H1 (cell line): Measurements from ENCODE around the gene CHN2. TPM values are rescaled to one million over a fixed set of nuclear protein-coding genes. Genes with fewer than 3 reads are reported as not detected.

Experiments
- CTCF ChIA-PET: fragments of 300-600 bp; sonication (Branson Sonifier 250); formaldehyde crosslinking; loops from one replicate; lab custom pipeline; 2021; ENCODE audit not compliant: partially characterized antibody; lab: Charles Lee
- POLR2A ChIA-PET: fragments of 300-600 bp; sonication (Branson Sonifier 250); formaldehyde crosslinking; loops from one replicate; lab custom pipeline; 2021; ENCODE audit warnings: inconsistent platforms; ENCODE audit not compliant: partially characterized antibody; lab: Charles Lee
- DNase-seq, 2 experiments: peaks; one replicate each; pipeline versions ENCODE4 v3.0.0 to v3.0.0-alpha.2; 2010 to 2022; ENCODE audit warnings: low spot score in 2 of 2, low read depth in 1 of 2, mixed read lengths in 1 of 2
- FAIRE-seq: peaks from 2 replicates; lab custom pipeline; 2011; peaks lifted over from hg19 to GRCh38; lab: Jason Lieb, UNC
- H2AFZ ChIP-seq: 2 replicates; pipeline ENCODE4 v1.8.1; 2012; ENCODE audit warnings: low read length, inconsistent platforms
- H2AK5ac ChIP-seq: 2 replicates; pipeline ENCODE4 v1.6.1; 2013; ENCODE audit warnings: low read depth, low read length
- H2BK120ac ChIP-seq: replicated peaks from 2 replicates; pipeline ENCODE3; 2013; ENCODE audit warnings: low read depth, low read length, inconsistent platforms
- H2BK12ac ChIP-seq: 2 replicates; pipeline ENCODE4 v1.6.1; 2013; ENCODE audit warnings: low read depth, low read length
- H2BK15ac ChIP-seq: 2 replicates; pipeline ENCODE4 v1.6.1; 2013; ENCODE audit warnings: low read length
- H2BK20ac ChIP-seq: 2 replicates; pipeline ENCODE4 v1.6.1; 2013; ENCODE audit warnings: low read length
- H2BK5ac ChIP-seq: 2 replicates; pipeline ENCODE4 v1.6.1; 2013; ENCODE audit warnings: low read depth, low read length
- H3K14ac ChIP-seq: 2 replicates; pipeline ENCODE4 v1.6.1; 2013; ENCODE audit warnings: inconsistent platforms; ENCODE audit not compliant: insufficient read length
- H3K18ac ChIP-seq: 2 replicates; pipeline ENCODE4 v1.6.1; 2013; ENCODE audit warnings: low read length; ENCODE audit errors: extremely low read depth
- H3K23ac ChIP-seq: 2 replicates; pipeline ENCODE4 v1.6.1; 2013; ENCODE audit warnings: inconsistent platforms; ENCODE audit not compliant: insufficient read length
- H3K23me2 ChIP-seq: 2 replicates; pipeline ENCODE4 v1.6.1; 2013; ENCODE audit warnings: low read depth, low read length
- H3K27ac ChIP-seq: 2 replicates; pipeline ENCODE4 v1.6.1; 2011; ENCODE audit warnings: low read depth, low read length, inconsistent platforms
- H3K27me3 ChIP-seq, 4 experiments: replicated peaks in 1 of 4; 1 replicate in 1 of 4; 2 replicates in 3 of 4; pipeline versions ENCODE4 v1.6.1 to v1.8.1; 2011 to 2013; ENCODE audit warnings: low read length in 3 of 4, mild to moderate bottlenecking in 3 of 4, inconsistent platforms in 2 of 4, mixed read lengths in 2 of 4, moderate library complexity in 1 of 4; ENCODE audit not compliant: control insufficient read depth in 3 of 4, insufficient read depth in 3 of 4; ENCODE audit errors: extremely low read depth in 1 of 4
- H3K36me3 ChIP-seq, 4 experiments: 2 replicates each; pipeline versions ENCODE4 v1.6.1 to v1.8.1; 2011 to 2013; ENCODE audit warnings: mild to moderate bottlenecking in 4 of 4, low read length in 3 of 4, moderate library complexity in 2 of 4, control low read depth in 1 of 4, inconsistent platforms in 1 of 4; ENCODE audit not compliant: insufficient read depth in 4 of 4, control insufficient read depth in 2 of 4
- H3K4ac ChIP-seq: replicated peaks from 2 replicates; pipeline ENCODE3; 2013; ENCODE audit warnings: low read length, low read depth, mixed read lengths, inconsistent platforms; ENCODE audit not compliant: insufficient read length
- H3K4me1 ChIP-seq, 4 experiments: replicated peaks in 1 of 4; 1 replicate in 1 of 4; 2 replicates in 3 of 4; pipeline versions ENCODE4 v1.6.1 to v1.8.1; 2011 to 2013; ENCODE audit warnings: low read length in 3 of 4, inconsistent platforms in 2 of 4, mixed read lengths in 1 of 4; ENCODE audit not compliant: insufficient read depth in 4 of 4, control insufficient read depth in 3 of 4
- H3K4me2 ChIP-seq, 2 experiments: 2 replicates each; pipeline versions ENCODE4 v1.6.1 to v1.8.1; 2011 to 2013; ENCODE audit warnings: low read depth in 2 of 2, low read length in 2 of 2, control low read depth in 1 of 2, inconsistent platforms in 1 of 2, mild to moderate bottlenecking in 1 of 2; ENCODE audit not compliant: insufficient read depth in 1 of 2
- H3K4me3 ChIP-seq, 4 experiments: fragments of 200-600, 300-600 bp in 1 of 4; sonication (generic), shearing (Covaris generic), sonication (Bioruptor Twin) in 1 of 4; 2 replicates each; pipeline versions ENCODE4 v1.5.1 to v1.8.1; 2011 to 2016; ENCODE audit warnings: low read length in 4 of 4, low read depth in 3 of 4, control low read depth in 2 of 4, inconsistent platforms in 2 of 4, mild to moderate bottlenecking in 2 of 4, mixed read lengths in 1 of 4, moderate library complexity in 1 of 4; ENCODE audit not compliant: insufficient read depth in 2 of 4; ENCODE audit errors: extremely low read depth in 1 of 4
- H3K56ac ChIP-seq: replicated peaks from 2 replicates; pipeline ENCODE3; 2013; ENCODE audit warnings: low read depth, mild to moderate bottlenecking, mixed read lengths, low read length, inconsistent platforms; ENCODE audit not compliant: insufficient read length
- H3K79me1 ChIP-seq: 2 replicates; pipeline ENCODE4 v1.6.1; 2013; ENCODE audit warnings: low read depth, low read length, control low read depth
- H3K79me2 ChIP-seq, 2 experiments: 2 replicates each; pipeline versions ENCODE4 v1.6.1 to v1.8.1; 2012 to 2013; ENCODE audit warnings: low read length in 2 of 2, mild to moderate bottlenecking in 2 of 2, inconsistent platforms in 1 of 2; ENCODE audit not compliant: insufficient read depth in 2 of 2, control insufficient read depth in 1 of 2
- H3K9ac ChIP-seq, 4 experiments: replicated peaks in 1 of 4; 1 replicate in 1 of 4; 2 replicates in 3 of 4; pipeline versions ENCODE4 v1.6.1 to v1.8.1; 2011 to 2013; ENCODE audit warnings: low read depth in 3 of 4, low read length in 3 of 4, control low read depth in 2 of 4, mild to moderate bottlenecking in 2 of 4, moderate library complexity in 2 of 4, inconsistent platforms in 1 of 4; ENCODE audit errors: extremely low read depth in 1 of 4
- H3K9me3 ChIP-seq, 2 experiments: 2 replicates each; pipeline versions ENCODE4 v1.6.1 to v1.8.1; 2012 to 2013; ENCODE audit warnings: mild to moderate bottlenecking in 2 of 2, moderate library complexity in 2 of 2, control low read depth in 1 of 2, inconsistent platforms in 1 of 2, low read depth in 1 of 2, low read length in 1 of 2, mixed read lengths in 1 of 2; ENCODE audit not compliant: insufficient read depth in 2 of 2
- H4K20me1 ChIP-seq, 2 experiments: replicated peaks in 1 of 2; 2 replicates each; pipeline versions ENCODE3 to v1.8.1; 2011 to 2013; ENCODE audit warnings: inconsistent platforms in 2 of 2, low read length in 2 of 2, mild to moderate bottlenecking in 1 of 2; ENCODE audit not compliant: insufficient read depth in 2 of 2, control insufficient read depth in 1 of 2
- H4K5ac ChIP-seq: 2 replicates; pipeline ENCODE4 v1.6.1; 2013; ENCODE audit warnings: low read length, low read depth, mixed read lengths, inconsistent platforms; ENCODE audit not compliant: insufficient read length
- H4K8ac ChIP-seq: 2 replicates; pipeline ENCODE4 v1.8.0; 2013; ENCODE audit warnings: mild to moderate bottlenecking, moderate library complexity, low read length, inconsistent platforms; ENCODE audit not compliant: insufficient read depth; ENCODE audit errors: extremely low read depth
- H4K91ac ChIP-seq: replicated peaks from 2 replicates; pipeline ENCODE3; 2013; ENCODE audit warnings: low read length, mixed read lengths, inconsistent platforms; ENCODE audit not compliant: insufficient read length
- CEBPB ChIP-seq: IDR thresholded peaks from 2 replicates; pipeline ENCODE4 v1.6.1; 2012; ENCODE audit warnings: low read depth, low read length
- RAD21 ChIP-seq, 2 experiments: IDR thresholded peaks in 1 of 2; conservative IDR thresholded peaks in 1 of 2; 2 replicates each; pipeline ENCODE4 v1.6.1; 2011; ENCODE audit warnings: low read depth in 2 of 2, low read length in 2 of 2, improper control_type of control experiment in 1 of 2, inconsistent platforms in 1 of 2, mild to moderate bottlenecking in 1 of 2, moderate library complexity in 1 of 2
- SIX5 ChIP-seq: IDR thresholded peaks from 2 replicates; pipeline ENCODE4 v1.6.1; 2011; ENCODE audit warnings: mild to moderate bottlenecking, low read depth, low read length
- SP1 ChIP-seq: IDR thresholded peaks from 2 replicates; pipeline ENCODE4 v1.6.1; 2011; ENCODE audit warnings: low read depth, low read length
- SP4 ChIP-seq: IDR thresholded peaks from 2 replicates; pipeline ENCODE4 v1.6.1; 2012; ENCODE audit warnings: low read length, inconsistent platforms
- TCF12 ChIP-seq: IDR thresholded peaks from 2 replicates; pipeline ENCODE4 v1.6.1; 2011; ENCODE audit warnings: low read depth, mild to moderate bottlenecking, low read length
- TEAD4 ChIP-seq: IDR thresholded peaks from 2 replicates; pipeline ENCODE4 v1.6.1; 2012; ENCODE audit warnings: low read depth, low read length, inconsistent platforms, mixed read lengths
- WGBS, 2 experiments: shearing (Covaris generic) in 1 of 2; methylation state at CpG; one replicate each; pipeline versions ENCODE4 v1.1.6 to v1.1.7; 2013 to 2015; ENCODE audit warnings: low lambda C conversion rate in 2 of 2, mixed read lengths in 2 of 2, inconsistent platforms in 1 of 2, low coverage in 1 of 2, missing lambda C conversion rate in 1 of 2; ENCODE audit not compliant: insufficient replicate concordance in 2 of 2, insufficient coverage in 1 of 2, insufficient read length in 1 of 2; ENCODE audit errors: extremely low coverage in 1 of 2, missing lambda C conversion rate in 1 of 2; 5-methylcytosine and 5-hydroxymethylcytosine counted together
- polyA plus RNA-seq, 7 experiments: library from polyadenylated mRNA; depleted of rRNA in 3 of 7; stranded (reverse) in 5 of 7; unstranded in 2 of 7; fragments of >200 nt in 5 of 7; fragments of 200-250 nt in 2 of 7; gene quantifications; 1 replicate in 5 of 7; 2 replicates in 1 of 7; 4 replicates in 1 of 7; pipeline versions ENCODE4 v1.2.1 to v1.2.3, GENCODE V29; 2011 to 2013; ENCODE audit warnings: missing spikeins in 2 of 7, mixed read lengths in 2 of 7
- total RNA-seq: library from RNA; stranded (reverse); fragmentation: NEBNext Ultra II Directional; extraction: Animal tissue kit (Norgen Biotek cat#: 25700); gene quantifications from 2 replicates; pipeline ENCODE4 v1.2.1, GENCODE V29; 2021
- TF ChIP-seq, protein P1 (sequence below): IDR thresholded peaks from 2 replicates; pipeline ENCODE4 v1.6.1; 2012; ENCODE audit warnings: inconsistent platforms
- TF ChIP-seq, protein P2 (sequence below): IDR thresholded peaks from 2 replicates; pipeline ENCODE4 v1.6.1; 2011; ENCODE audit warnings: low read length, improper control_type of control experiment

The CHN2 gene
- total and polyA plus RNA-seq, 2 of the 8 experiments (the other 6 are each of a cell fraction or from before 2014, with no cell fraction given): 2.9 to 4.8 TPM

DNA sequence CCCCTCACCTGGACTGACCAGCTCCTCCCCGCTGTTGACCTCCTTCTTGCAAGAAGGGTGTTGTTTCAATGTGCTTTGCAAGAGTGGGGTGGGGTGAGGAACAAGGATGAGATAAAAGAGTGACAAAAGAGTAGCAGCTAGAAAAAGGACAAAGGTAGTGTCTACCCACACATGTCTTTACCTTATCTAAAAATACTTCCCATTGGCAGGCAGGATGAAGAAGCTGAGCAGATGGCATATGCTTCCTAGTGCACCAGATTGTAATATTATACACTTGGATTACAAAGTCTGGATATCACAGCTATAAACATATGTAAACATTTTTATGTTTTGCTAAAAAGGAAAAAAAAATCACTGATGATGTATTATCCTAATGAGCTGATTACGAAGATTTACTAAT lies 34.5 kb downstream of the CHN2 start:
- H3K9me3 ChIP-seq: no peaks in the 10 kb centered on the region
- H3K79me1 ChIP-seq: no peaks in the 10 kb centered on the region
- POLR2A ChIA-PET: no interaction called here
- TF ChIP-seq SIX5 (no peak), TEAD4 (no peak), TCF12 (no peak), CEBPB (no peak), SP4 (no peak), RAD21 (IDR thresholded peaks at IDR 0.05 in 1 of 2, conservative IDR thresholded peaks at IDR 0.05 in 1 of 2; ENCODE audit: low read depth in 2 of 2, low read length in 2 of 2) (no peak), SP1 (no peak)
- TF ChIP-seq, protein P1, sequence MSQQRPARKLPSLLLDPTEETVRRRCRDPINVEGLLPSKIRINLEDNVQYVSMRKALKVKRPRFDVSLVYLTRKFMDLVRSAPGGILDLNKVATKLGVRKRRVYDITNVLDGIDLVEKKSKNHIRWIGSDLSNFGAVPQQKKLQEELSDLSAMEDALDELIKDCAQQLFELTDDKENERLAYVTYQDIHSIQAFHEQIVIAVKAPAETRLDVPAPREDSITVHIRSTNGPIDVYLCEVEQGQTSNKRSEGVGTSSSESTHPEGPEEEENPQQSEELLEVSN: no peak
- TF ChIP-seq, protein P2, sequence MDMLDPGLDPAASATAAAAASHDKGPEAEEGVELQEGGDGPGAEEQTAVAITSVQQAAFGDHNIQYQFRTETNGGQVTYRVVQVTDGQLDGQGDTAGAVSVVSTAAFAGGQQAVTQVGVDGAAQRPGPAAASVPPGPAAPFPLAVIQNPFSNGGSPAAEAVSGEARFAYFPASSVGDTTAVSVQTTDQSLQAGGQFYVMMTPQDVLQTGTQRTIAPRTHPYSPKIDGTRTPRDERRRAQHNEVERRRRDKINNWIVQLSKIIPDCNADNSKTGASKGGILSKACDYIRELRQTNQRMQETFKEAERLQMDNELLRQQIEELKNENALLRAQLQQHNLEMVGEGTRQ: no peak

More for the DNA sequence above, 34.5 kb downstream of the CHN2 start:
- Histone ChIP-seq H4K8ac (no peak overlapping the region), H2AFZ (no peak overlapping the region), H3K23me2 (no peaks in the 10 kb centered on the region), H3K23ac (no peak overlapping the region), H3K4me2 (no peak overlapping the region), H3K36me3 (no peaks in the 10 kb centered on the region), H4K91ac (no peak overlapping the region), H4K5ac (no peak overlapping the region), H3K18ac (no peak overlapping the region), H3K4me1 (no peaks in the 10 kb centered on the region; a peak in 1 of 7 replicates), H3K79me2 (no peaks in the 10 kb centered on the region), H3K56ac (no peak overlapping the region), H3K4me3 (no peak overlapping the region), H2BK20ac (no peak overlapping the region), H3K4ac (no peak overlapping the region), H2BK120ac (no peak overlapping the region), H3K14ac (no peak overlapping the region), H3K27me3 (no peaks in the 10 kb centered on the region), H3K27ac (no peak overlapping the region), H2BK12ac (no peak overlapping the region), H2BK5ac (no peak overlapping the region), H4K20me1 (no peaks in the 10 kb centered on the region), H3K9ac (no peak overlapping the region), H2AK5ac (no peak overlapping the region), H2BK15ac (no peak overlapping the region)
- WGBS, 2 experiments: 94% methylated on average over 2 of the region's 2 CpGs; no CpG with 5 or more reads in 1 of the 2 experiments
- DNase-seq (no peak), FAIRE-seq (no peak)
- CTCF ChIA-PET: interaction anchor here (1.2 to 3.2 kb wide), 5 partner anchors 10 to 68 kb away, joined by 4 to 24 read pairs (median 4); no protein-coding TSS in a partner anchor
